Uterus (tissue), 4 donors: Measurements from ENCODE around the gene CRIP1. TPM values are rescaled to one million over a fixed set of nuclear protein-coding genes. Genes with fewer than 3 reads are reported as not detected.

Experiments
- DNase-seq, 2 donors: peaks; one replicate each; pipeline ENCODE4 v3.0.0-alpha.2; 2019 to 2020
- H3K27ac ChIP-seq, 2 donors: fragments of 200-600 bp; sonication (generic); 1 replicate in 1 of 2; 2 replicates in 1 of 2; pipeline ENCODE4 v1.5.1; 2016 to 2018
- H3K27me3 ChIP-seq, 2 donors: fragments of 200-600 bp; sonication (generic); one replicate each; pipeline ENCODE4 v1.5.1; 2018 to 2019; ENCODE audit warnings: control low read depth in 1 of 2
- H3K36me3 ChIP-seq, 2 donors: fragments of 200-600 bp; sonication (generic); one replicate each; pipeline ENCODE4 v1.5.1; 2019; ENCODE audit warnings: control low read depth in 1 of 2
- H3K4me1 ChIP-seq, 2 donors: fragments of 200-600 bp; sonication (generic); one replicate each; pipeline ENCODE4 v1.5.1; 2018 to 2019; ENCODE audit warnings: control low read depth in 1 of 2
- H3K4me3 ChIP-seq, 2 donors: fragments of 200-600 bp; sonication (generic); 1 replicate in 1 of 2; 2 replicates in 1 of 2; pipeline ENCODE4 v1.5.1; 2018 to 2019; ENCODE audit warnings: mild to moderate bottlenecking in 1 of 2
- H3K9me3 ChIP-seq, 2 donors: fragments of 200-600 bp; sonication (generic); one replicate each; pipeline ENCODE4 v1.5.1; 2019; ENCODE audit warnings: control low read depth in 1 of 2
- POLR2A ChIP-seq, 2 donors: fragments of 450-650 bp; IDR thresholded peaks; one replicate each; pipeline ENCODE4 v1.6.1; 2016; ENCODE audit warnings: antibody characterized with exemption in 2 of 2, mild to moderate bottlenecking in 1 of 2, moderate library complexity in 1 of 2
- intact Hi-C: fragments of 100-400 bp; cut with DNase I; formaldehyde crosslinking; loops from one replicate; pipeline ENCODE4 v1.15.1; 2023; ENCODE audit warnings: low total_unique reads
- total RNA-seq, 4 donors: library from RNA; depleted of rRNA in 3 of 4; stranded (reverse); fragments of >200 nt in 3 of 4; gene quantifications; one replicate each; pipeline versions ENCODE4 v1.1.0 to v1.2.4, GENCODE V29; 2014 to 2023
- TF ChIP-seq, protein P1 (sequence below), 4 experiments: fragments of 200-600 bp in 2 of 4; fragments of 450-650 bp in 2 of 4; sonication (generic) in 2 of 4; IDR thresholded peaks; one replicate each; pipeline ENCODE4 v1.5.1; 2016 to 2019; ENCODE audit warnings: antibody characterized with exemption in 4 of 4, mild to moderate bottlenecking in 2 of 4, moderate library complexity in 1 of 4
- donor health status: DM: yes; HTN: yes; CAD: no.

CRIP1 gene
- total RNA-seq, 4 donors from 2014 or later, result 0.51 to 64.7 (median 34.4) TPM

GRCh38 chr14:105501504-105502291 is 15.0 kb downstream of the CRIP1 start:
- DNase-seq, result no peak
- Histone ChIP-seq H3K4me1 (no peaks in the 10 kb centered on the region), H3K4me3 (no peak overlapping the region), H3K27ac (no peak overlapping the region), H3K36me3 (no peaks in the 10 kb centered on the region), H3K9me3 (no peaks in the 10 kb centered on the region), H3K27me3 (no peaks in the 10 kb centered on the region)
- TF ChIP-seq POLR2A (IDR thresholded peaks at IDR 0.05), result no peak
- TF ChIP-seq, protein P1, sequence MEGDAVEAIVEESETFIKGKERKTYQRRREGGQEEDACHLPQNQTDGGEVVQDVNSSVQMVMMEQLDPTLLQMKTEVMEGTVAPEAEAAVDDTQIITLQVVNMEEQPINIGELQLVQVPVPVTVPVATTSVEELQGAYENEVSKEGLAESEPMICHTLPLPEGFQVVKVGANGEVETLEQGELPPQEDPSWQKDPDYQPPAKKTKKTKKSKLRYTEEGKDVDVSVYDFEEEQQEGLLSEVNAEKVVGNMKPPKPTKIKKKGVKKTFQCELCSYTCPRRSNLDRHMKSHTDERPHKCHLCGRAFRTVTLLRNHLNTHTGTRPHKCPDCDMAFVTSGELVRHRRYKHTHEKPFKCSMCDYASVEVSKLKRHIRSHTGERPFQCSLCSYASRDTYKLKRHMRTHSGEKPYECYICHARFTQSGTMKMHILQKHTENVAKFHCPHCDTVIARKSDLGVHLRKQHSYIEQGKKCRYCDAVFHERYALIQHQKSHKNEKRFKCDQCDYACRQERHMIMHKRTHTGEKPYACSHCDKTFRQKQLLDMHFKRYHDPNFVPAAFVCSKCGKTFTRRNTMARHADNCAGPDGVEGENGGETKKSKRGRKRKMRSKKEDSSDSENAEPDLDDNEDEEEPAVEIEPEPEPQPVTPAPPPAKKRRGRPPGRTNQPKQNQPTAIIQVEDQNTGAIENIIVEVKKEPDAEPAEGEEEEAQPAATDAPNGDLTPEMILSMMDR (IDR thresholded peaks at IDR 0.05), result no peak
- intact Hi-C loops, result no loop called here

- no peaks in the 10 kb centered on the region for H3K4me1 ChIP-seq
- no peaks in the 10 kb centered on the region for H3K9me3 ChIP-seq
- DNase-seq, result no peak
- no peak overlapping the region for H3K27ac ChIP-seq
- H3K4me3 ChIP-seq, result no peak overlapping the region
- TF ChIP-seq, protein P1 (IDR thresholded peaks at IDR 0.05), result no peak
- no peak for TF ChIP-seq POLR2A (IDR thresholded peaks at IDR 0.05)
- no peaks in the 10 kb centered on the region for H3K27me3 ChIP-seq
- intact Hi-C loops, result no loop called here
- H3K36me3 ChIP-seq, result no peaks in the 10 kb centered on the region
These were observed 16.0 kb downstream of the CRIP1 start for GRCh38 chr14:105502446-105503295.

GRCh38 chr14:105503296-105503640 is 16.6 kb downstream of the CRIP1 start:
- no peak for TF ChIP-seq POLR2A (IDR thresholded peaks at IDR 0.05)
- TF ChIP-seq, protein P1 (IDR thresholded peaks at IDR 0.05), result no peak
- Histone ChIP-seq H3K4me3 (no peak overlapping the region), H3K27ac (no peak overlapping the region), H3K4me1 (no peaks in the 10 kb centered on the region), H3K9me3 (no peaks in the 10 kb centered on the region), H3K27me3 (no peaks in the 10 kb centered on the region), H3K36me3 (no peaks in the 10 kb centered on the region)
- no peak for DNase-seq
- intact Hi-C loops, result no loop called here

DNA sequence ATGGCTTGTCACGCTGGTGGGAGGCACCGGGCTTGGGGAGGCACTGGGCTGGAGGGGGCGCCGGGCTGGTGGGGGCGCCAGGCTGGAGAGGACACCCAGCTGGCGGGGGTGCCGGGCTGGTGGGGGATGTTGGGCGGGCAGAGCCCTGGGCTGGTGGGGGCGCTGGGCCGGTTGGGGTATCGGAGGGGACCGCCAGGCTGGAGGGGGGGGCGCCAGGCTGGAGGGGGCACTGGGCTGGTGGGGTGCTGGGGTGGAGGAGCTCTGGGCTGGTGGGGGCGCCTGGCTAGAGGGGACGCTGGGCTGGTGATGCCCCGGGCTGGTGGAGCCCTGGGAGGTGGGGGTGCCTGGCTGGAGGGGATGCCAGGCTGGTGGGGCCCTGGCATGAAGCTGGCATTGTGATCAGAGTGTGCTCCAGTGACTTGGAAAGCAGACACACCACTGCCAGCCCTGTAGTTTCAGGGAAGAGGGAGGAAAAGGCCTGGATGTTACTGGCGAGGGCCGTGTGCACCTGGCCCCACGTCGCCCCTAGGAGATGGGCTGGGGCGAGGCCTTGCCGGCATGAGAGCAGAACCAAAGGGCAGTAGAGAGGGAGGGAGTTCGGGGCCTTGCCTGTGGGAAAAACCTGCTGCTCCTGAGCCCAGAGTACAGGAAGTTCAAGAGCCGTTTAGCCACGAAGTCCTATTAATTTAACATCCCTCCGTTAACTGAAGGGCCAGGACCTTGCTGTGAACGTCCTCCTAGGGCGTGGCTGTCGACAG is 17.4 kb downstream of the CRIP1 start:
- H3K27ac ChIP-seq, result no peak overlapping the region
- no peaks in the 10 kb centered on the region for H3K9me3 ChIP-seq
- intact Hi-C loops, result no loop called here
- DNase-seq, result no peak
- no peaks in the 10 kb centered on the region for H3K4me1 ChIP-seq
- TF ChIP-seq, protein P1 (IDR thresholded peaks at IDR 0.05), result no peak
- no peak for TF ChIP-seq POLR2A (IDR thresholded peaks at IDR 0.05)
- H3K4me3 ChIP-seq, result no peak overlapping the region
- H3K27me3 ChIP-seq, result no peaks in the 10 kb centered on the region
- H3K36me3 ChIP-seq, result no peaks in the 10 kb centered on the region
